ENCODE data around the gene NCAPH2. TPM values are rescaled to one million over a fixed set of nuclear protein-coding genes. Genes with fewer than 3 reads are reported as not detected.

Gene NCAPH2
- total and polyA plus RNA-seq, 2 of the 13 experiments (the other 11 are each of a cell fraction or from before 2014, with no cell fraction given): 28.1 to 64.4 TPM

- TF ChIP-seq, protein P1, sequence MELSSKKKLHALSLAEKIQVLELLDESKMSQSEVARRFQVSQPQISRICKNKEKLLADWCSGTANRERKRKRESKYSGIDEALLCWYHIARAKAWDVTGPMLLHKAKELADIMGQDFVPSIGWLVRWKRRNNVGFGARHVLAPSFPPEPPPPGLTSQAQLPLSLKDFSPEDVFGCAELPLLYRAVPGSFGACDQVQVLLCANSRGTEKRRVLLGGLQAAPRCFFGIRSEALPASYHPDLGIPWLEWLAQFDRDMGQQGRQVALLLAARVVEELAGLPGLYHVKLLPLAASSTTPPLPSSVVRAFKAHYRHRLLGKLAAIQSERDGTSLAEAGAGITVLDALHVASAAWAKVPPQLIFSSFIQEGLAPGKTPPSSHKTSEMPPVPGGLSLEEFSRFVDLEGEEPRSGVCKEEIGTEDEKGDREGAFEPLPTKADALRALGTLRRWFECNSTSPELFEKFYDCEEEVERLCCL (CRISPR knock-in tag; IDR thresholded peaks at IDR 0.05; ENCODE audit: borderline replicate concordance): no peak
- TF ChIP-seq ISX (CRISPR knock-in tag; conservative IDR thresholded peaks at IDR 0.05): no peak
- TF ChIP-seq HDAC1 (CRISPR knock-in tag; IDR thresholded peaks at IDR 0.05): peak; percentile 65
- no peak for TF ChIP-seq ZNF142 (CRISPR knock-in tag; IDR thresholded peaks at IDR 0.05)
- TF ChIP-seq, protein P2, sequence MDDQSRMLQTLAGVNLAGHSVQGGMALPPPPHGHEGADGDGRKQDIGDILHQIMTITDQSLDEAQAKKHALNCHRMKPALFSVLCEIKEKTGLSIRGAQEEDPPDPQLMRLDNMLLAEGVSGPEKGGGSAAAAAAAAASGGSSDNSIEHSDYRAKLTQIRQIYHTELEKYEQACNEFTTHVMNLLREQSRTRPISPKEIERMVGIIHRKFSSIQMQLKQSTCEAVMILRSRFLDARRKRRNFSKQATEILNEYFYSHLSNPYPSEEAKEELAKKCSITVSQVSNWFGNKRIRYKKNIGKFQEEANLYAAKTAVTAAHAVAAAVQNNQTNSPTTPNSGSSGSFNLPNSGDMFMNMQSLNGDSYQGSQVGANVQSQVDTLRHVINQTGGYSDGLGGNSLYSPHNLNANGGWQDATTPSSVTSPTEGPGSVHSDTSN (CRISPR knock-in tag; IDR thresholded peaks at IDR 0.05; ENCODE audit: borderline replicate concordance): no peak
- no peak for TF ChIP-seq RFXANK (CRISPR knock-in tag; IDR thresholded peaks at IDR 0.05)
- TF ChIP-seq KLF13 (CRISPR knock-in tag; IDR thresholded peaks at IDR 0.05): no peak
- TF ChIP-seq ZSCAN31 (CRISPR knock-in tag; IDR thresholded peaks at IDR 0.05; ENCODE audit: low read depth): no peak; the same call in 1 of the 2 replicates
- TF ChIP-seq SOX6 (IDR thresholded peaks at IDR 0.05): no peak
- no peak for TF ChIP-seq SOX6 (CRISPR knock-in tag; IDR thresholded peaks at IDR 0.05)
- no peak for TF ChIP-seq CREBL2 (CRISPR knock-in tag; IDR thresholded peaks at IDR 0.05; ENCODE audit: borderline replicate concordance)
- TF ChIP-seq, protein P3, sequence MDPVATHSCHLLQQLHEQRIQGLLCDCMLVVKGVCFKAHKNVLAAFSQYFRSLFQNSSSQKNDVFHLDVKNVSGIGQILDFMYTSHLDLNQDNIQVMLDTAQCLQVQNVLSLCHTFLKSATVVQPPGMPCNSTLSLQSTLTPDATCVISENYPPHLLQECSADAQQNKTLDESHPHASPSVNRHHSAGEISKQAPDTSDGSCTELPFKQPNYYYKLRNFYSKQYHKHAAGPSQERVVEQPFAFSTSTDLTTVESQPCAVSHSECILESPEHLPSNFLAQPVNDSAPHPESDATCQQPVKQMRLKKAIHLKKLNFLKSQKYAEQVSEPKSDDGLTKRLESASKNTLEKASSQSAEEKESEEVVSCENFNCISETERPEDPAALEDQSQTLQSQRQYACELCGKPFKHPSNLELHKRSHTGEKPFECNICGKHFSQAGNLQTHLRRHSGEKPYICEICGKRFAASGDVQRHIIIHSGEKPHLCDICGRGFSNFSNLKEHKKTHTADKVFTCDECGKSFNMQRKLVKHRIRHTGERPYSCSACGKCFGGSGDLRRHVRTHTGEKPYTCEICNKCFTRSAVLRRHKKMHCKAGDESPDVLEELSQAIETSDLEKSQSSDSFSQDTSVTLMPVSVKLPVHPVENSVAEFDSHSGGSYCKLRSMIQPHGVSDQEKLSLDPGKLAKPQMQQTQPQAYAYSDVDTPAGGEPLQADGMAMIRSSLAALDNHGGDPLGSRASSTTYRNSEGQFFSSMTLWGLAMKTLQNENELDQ (CRISPR knock-in tag; IDR thresholded peaks at IDR 0.05; ENCODE audit: borderline replicate concordance): no peak
- TF ChIP-seq ZNF10 (CRISPR knock-in tag; IDR thresholded peaks at IDR 0.05; ENCODE audit: borderline replicate concordance, low read depth): no peak
- TF ChIP-seq ZFP82 (CRISPR knock-in tag; IDR thresholded peaks at IDR 0.05; ENCODE audit: borderline replicate concordance): peak; percentile 48; the same call in 1 of the 2 replicates
- no peak for TF ChIP-seq YEATS4 (CRISPR knock-in tag; IDR thresholded peaks at IDR 0.05; ENCODE audit: borderline replicate concordance)
- TF ChIP-seq ZNF850 (CRISPR knock-in tag; conservative IDR thresholded peaks at IDR 0.05): no peak
- no peak for TF ChIP-seq ZNF138 (CRISPR knock-in tag; IDR thresholded peaks at IDR 0.05; ENCODE audit: low read depth)
- TF ChIP-seq HDAC2 (CRISPR knock-in tag; IDR thresholded peaks at IDR 0.05): no peak
Observed at GRCh38 chr22:50530877-50531545, 23.0 kb downstream of the NCAPH2 start (continued).

All from HepG2 (cell line).